GM23338 (cell line): ENCODE results near the gene TUBB1. TPM values are rescaled to one million over a fixed set of nuclear protein-coding genes. Genes with fewer than 3 reads are reported as not detected.

Source experiments
- ATAC-seq: fragments of 200-7000 bp; cut with Tn5 transposase; 3 replicates; pipeline ENCODE4 v1.9.1; 2020
- DNase-seq: peaks from one replicate; pipeline ENCODE4 v3.0.0-alpha.2; 2015; ENCODE audit warnings: low spot score
- H2AFZ ChIP-seq: fragments of 200-600 bp; sonication (generic); 2 replicates; pipeline ENCODE4 v1.8.0; 2016; ENCODE audit warnings: antibody characterized with exemption, mild to moderate bottlenecking, moderate library complexity
- H3F3A ChIP-seq: fragments of 200-600 bp; sonication (generic); replicated peaks from 2 replicates; pipeline ENCODE4 v1.8.0; 2017; ENCODE audit warnings: antibody characterized with exemption, mixed run types, low read depth
- H3K27ac ChIP-seq: fragments of 200-600 bp; sonication (generic); 2 replicates; pipeline ENCODE4 v1.6.1; 2016; ENCODE audit warnings: low read depth
- H3K27me3 ChIP-seq: fragments of 200-600 bp; sonication (generic); 2 replicates; pipeline ENCODE4 v1.8.0; 2016; ENCODE audit warnings: mild to moderate bottlenecking, mixed run types, moderate library complexity; ENCODE audit not compliant: insufficient read depth
- H3K36me3 ChIP-seq: fragments of 200-600 bp; sonication (generic); 2 replicates; pipeline ENCODE4 v1.8.0; 2016; ENCODE audit warnings: mild to moderate bottlenecking; ENCODE audit not compliant: insufficient read depth
- H3K4me1 ChIP-seq: fragments of 200-600 bp; sonication (generic); 2 replicates; pipeline ENCODE4 v1.8.0; 2016; ENCODE audit warnings: mild to moderate bottlenecking, moderate library complexity; ENCODE audit not compliant: insufficient read depth
- H3K4me2 ChIP-seq: fragments of 200-600 bp; sonication (generic); 2 replicates; pipeline ENCODE4 v1.7.1; 2017; ENCODE audit warnings: mixed run types
- H3K4me3 ChIP-seq: fragments of 200-600 bp; sonication (generic); 2 replicates; pipeline ENCODE4 v1.6.1; 2016; ENCODE audit warnings: mixed run types
- H3K79me2 ChIP-seq: fragments of 200-600 bp; sonication (generic); replicated peaks from 2 replicates; pipeline ENCODE4 v1.8.0; 2017; ENCODE audit warnings: mild to moderate bottlenecking; ENCODE audit not compliant: insufficient read depth
- H3K9me2 ChIP-seq: fragments of 200-600 bp; sonication (generic); 2 replicates; pipeline ENCODE4 v1.8.0; 2017; ENCODE audit not compliant: insufficient read depth
- H4K20me1 ChIP-seq: fragments of 200-600 bp; sonication (generic); replicated peaks from 2 replicates; pipeline ENCODE4 v1.8.0; 2017; ENCODE audit warnings: mild to moderate bottlenecking; ENCODE audit not compliant: insufficient read depth
- H3K27ac Mint-ChIP-seq: 2 replicates; pipeline ENCODE4 v1.8.0; 2020; ENCODE audit warnings: inconsistent platforms, mild to moderate bottlenecking, moderate library complexity, mixed read lengths
- H3K27me3 Mint-ChIP-seq: 3 replicates; pipeline ENCODE4 v1.8.0; 2022; ENCODE audit warnings: low read depth, mild to moderate bottlenecking, moderate library complexity, mixed read lengths, inconsistent platforms; ENCODE audit not compliant: insufficient read depth, poor library complexity
- H3K36me3 Mint-ChIP-seq: 3 replicates; pipeline ENCODE4 v1.8.0; 2021; ENCODE audit warnings: low read depth, mild to moderate bottlenecking, inconsistent platforms, moderate library complexity, mixed read lengths
- H3K4me1 Mint-ChIP-seq: 3 replicates; pipeline ENCODE4 v1.8.0; 2020; ENCODE audit warnings: mild to moderate bottlenecking, inconsistent platforms, mixed read lengths
- H3K4me3 Mint-ChIP-seq: 3 replicates; pipeline ENCODE4 v1.8.0; 2021; ENCODE audit warnings: moderate library complexity, mild to moderate bottlenecking, inconsistent platforms, mixed read lengths
- H3K9me3 Mint-ChIP-seq: 3 replicates; pipeline ENCODE4 v1.8.0; 2020; ENCODE audit warnings: moderate library complexity, mild to moderate bottlenecking, inconsistent platforms, mixed read lengths
- CREB1 ChIP-seq: fragments of 250-450 bp; sonication (Bioruptor Pico); IDR thresholded peaks from 2 replicates; pipeline ENCODE4 v1.5.0; 2020; ENCODE audit warnings: low read depth, mild to moderate bottlenecking, moderate library complexity
- EZH2 ChIP-seq: fragments of 200-600 bp; sonication (generic); IDR thresholded peaks from one replicate; pipeline ENCODE4 v1.8.0; 2017; ENCODE audit warnings: antibody characterized with exemption, mild to moderate bottlenecking, low read depth; ENCODE audit not compliant: unreplicated experiment
- EZH2phosphoT487 ChIP-seq: fragments of 200-600 bp; sonication (generic); IDR thresholded peaks from one replicate; pipeline ENCODE4 v1.8.1; 2018; ENCODE audit warnings: antibody characterized with exemption; ENCODE audit not compliant: unreplicated experiment
- JUNB ChIP-seq: IDR thresholded peaks from one replicate; pipeline ENCODE4 v1.6.1; 2016; ENCODE audit warnings: antibody characterized with exemption; ENCODE audit not compliant: unreplicated experiment
- NANOG ChIP-seq: IDR thresholded peaks from 2 replicates; pipeline ENCODE4 v1.6.1; 2016; ENCODE audit warnings: antibody characterized with exemption, borderline replicate concordance
- POLR2AphosphoS5 ChIP-seq: IDR thresholded peaks from 2 replicates; pipeline ENCODE4 v1.6.1; 2016; ENCODE audit warnings: antibody characterized with exemption, low read depth
- STAT1 ChIP-seq: IDR thresholded peaks from one replicate; pipeline ENCODE4 v1.6.1; 2016; ENCODE audit warnings: antibody characterized with exemption; ENCODE audit not compliant: unreplicated experiment
- ZNF114 ChIP-seq: fragments of 250-450 bp; sonication (Bioruptor Pico); IDR thresholded peaks from 2 replicates; pipeline ENCODE4 v1.5.0; 2020; ENCODE audit warnings: mild to moderate bottlenecking, moderate library complexity
- ZNF331 ChIP-seq: fragments of 250-450 bp; sonication (Bioruptor Pico); IDR thresholded peaks from 2 replicates; pipeline ENCODE4 v1.5.0; 2020; ENCODE audit warnings: low read depth, mild to moderate bottlenecking, moderate library complexity
- polyA plus RNA-seq: library from polyadenylated mRNA; unstranded; fragments of >200 nt; fragmentation: Nextera tagmentation; extraction: Ambion mirVana; gene quantifications from 2 replicates; pipeline ENCODE4 v1.2.1, GENCODE V29; 2016
- total RNA-seq: library from RNA; depleted of rRNA; stranded (reverse); fragments of >200 nt; shearing (Covaris generic); gene quantifications from 2 replicates; pipeline ENCODE4 v1.2.3, GENCODE V29; 2014
- TF ChIP-seq, protein P1 (sequence below), 2 experiments: fragments of 200-600 bp in 1 of 2; sonication (generic) in 1 of 2; conservative IDR thresholded peaks; 2 replicates each; pipeline versions ENCODE4 v1.5.1 to v1.6.1; 2016 to 2017; ENCODE audit warnings: antibody characterized with exemption in 2 of 2, low read depth in 2 of 2, mild to moderate bottlenecking in 2 of 2, moderate library complexity in 1 of 2
- TF ChIP-seq, protein P2 (sequence below): IDR thresholded peaks from 2 replicates; pipeline ENCODE4 v1.6.1; 2016; ENCODE audit warnings: antibody characterized with exemption
- TF ChIP-seq, protein P3 (sequence below): fragments of 250-450 bp; sonication (Bioruptor Pico); IDR thresholded peaks from 2 replicates; pipeline ENCODE4 v1.5.0; 2020; ENCODE audit warnings: mild to moderate bottlenecking, moderate library complexity
- TF ChIP-seq, protein P4 (sequence below): IDR thresholded peaks from one replicate; pipeline ENCODE4 v1.6.1; 2018; ENCODE audit warnings: antibody characterized with exemption; ENCODE audit not compliant: unreplicated experiment

TUBB1 gene
- total and polyA plus RNA-seq, 2 experiments from 2014 or later, result not detected

DNA sequence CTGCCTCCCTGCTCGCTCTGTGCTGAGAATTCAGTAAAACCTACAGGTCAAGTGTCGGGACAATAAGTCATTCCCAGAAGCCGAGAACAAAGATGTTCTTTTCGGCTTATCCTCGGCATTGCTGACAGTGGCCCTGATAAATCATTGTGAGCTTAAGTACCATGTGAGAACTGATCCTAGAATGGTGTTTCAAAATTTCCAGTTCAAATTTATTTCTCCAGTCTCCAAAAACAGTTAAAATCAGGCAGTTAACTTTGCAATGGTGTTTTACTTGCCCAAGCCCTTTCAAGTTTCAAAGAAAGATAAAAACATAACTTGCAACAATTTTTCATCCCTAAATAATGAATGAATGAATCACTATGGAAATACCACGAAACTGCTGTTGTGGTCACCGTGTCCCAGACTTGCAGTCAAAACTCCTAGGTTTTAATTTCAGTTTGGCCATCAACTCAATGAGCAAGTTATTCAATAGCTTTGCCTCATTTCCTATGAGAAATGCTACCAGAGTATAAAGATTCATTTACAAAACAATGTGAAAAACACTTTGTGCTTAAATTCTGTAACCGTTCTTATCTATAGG, 8.6 kb downstream of the TUBB1 start:
- no peak overlapping the region for H3K27ac ChIP-seq
- Mint-ChIP-seq H3K27ac (no peak overlapping the region), H3K9me3 (no peaks in the 10 kb centered on the region), H3K4me1 (peaks cover 39% of the 10 kb centered on the region), H3K36me3 (peaks cover 73% of the 10 kb centered on the region), H3K27me3 (peaks cover 32% of the 10 kb centered on the region), H3K4me3 (no peak overlapping the region)
- H3K36me3 ChIP-seq, result peaks cover 34% of the 10 kb centered on the region
- H3K4me3 ChIP-seq, result no peak overlapping the region
- peaks cover 50% of the 10 kb centered on the region for H3K79me2 ChIP-seq
- no peaks in the 10 kb centered on the region for H3K9me2 ChIP-seq
- TF ChIP-seq, protein P1, sequence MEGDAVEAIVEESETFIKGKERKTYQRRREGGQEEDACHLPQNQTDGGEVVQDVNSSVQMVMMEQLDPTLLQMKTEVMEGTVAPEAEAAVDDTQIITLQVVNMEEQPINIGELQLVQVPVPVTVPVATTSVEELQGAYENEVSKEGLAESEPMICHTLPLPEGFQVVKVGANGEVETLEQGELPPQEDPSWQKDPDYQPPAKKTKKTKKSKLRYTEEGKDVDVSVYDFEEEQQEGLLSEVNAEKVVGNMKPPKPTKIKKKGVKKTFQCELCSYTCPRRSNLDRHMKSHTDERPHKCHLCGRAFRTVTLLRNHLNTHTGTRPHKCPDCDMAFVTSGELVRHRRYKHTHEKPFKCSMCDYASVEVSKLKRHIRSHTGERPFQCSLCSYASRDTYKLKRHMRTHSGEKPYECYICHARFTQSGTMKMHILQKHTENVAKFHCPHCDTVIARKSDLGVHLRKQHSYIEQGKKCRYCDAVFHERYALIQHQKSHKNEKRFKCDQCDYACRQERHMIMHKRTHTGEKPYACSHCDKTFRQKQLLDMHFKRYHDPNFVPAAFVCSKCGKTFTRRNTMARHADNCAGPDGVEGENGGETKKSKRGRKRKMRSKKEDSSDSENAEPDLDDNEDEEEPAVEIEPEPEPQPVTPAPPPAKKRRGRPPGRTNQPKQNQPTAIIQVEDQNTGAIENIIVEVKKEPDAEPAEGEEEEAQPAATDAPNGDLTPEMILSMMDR (conservative IDR thresholded peaks at IDR 0.05; ENCODE audit: low read depth in 2 of 2), result no peak
- TF ChIP-seq NANOG (no peak), EZH2 (no peak), POLR2AphosphoS5 (no peak), EZH2phosphoT487 (no peak), STAT1 (no peak), JUNB (no peak), ZNF114 (CRISPR knock-in tag) (no peak), CREB1 (CRISPR knock-in tag) (no peak), ZNF331 (CRISPR knock-in tag) (no peak)
- TF ChIP-seq, protein P2, sequence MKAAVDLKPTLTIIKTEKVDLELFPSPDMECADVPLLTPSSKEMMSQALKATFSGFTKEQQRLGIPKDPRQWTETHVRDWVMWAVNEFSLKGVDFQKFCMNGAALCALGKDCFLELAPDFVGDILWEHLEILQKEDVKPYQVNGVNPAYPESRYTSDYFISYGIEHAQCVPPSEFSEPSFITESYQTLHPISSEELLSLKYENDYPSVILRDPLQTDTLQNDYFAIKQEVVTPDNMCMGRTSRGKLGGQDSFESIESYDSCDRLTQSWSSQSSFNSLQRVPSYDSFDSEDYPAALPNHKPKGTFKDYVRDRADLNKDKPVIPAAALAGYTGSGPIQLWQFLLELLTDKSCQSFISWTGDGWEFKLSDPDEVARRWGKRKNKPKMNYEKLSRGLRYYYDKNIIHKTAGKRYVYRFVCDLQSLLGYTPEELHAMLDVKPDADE, result no peak
- TF ChIP-seq, protein P3, sequence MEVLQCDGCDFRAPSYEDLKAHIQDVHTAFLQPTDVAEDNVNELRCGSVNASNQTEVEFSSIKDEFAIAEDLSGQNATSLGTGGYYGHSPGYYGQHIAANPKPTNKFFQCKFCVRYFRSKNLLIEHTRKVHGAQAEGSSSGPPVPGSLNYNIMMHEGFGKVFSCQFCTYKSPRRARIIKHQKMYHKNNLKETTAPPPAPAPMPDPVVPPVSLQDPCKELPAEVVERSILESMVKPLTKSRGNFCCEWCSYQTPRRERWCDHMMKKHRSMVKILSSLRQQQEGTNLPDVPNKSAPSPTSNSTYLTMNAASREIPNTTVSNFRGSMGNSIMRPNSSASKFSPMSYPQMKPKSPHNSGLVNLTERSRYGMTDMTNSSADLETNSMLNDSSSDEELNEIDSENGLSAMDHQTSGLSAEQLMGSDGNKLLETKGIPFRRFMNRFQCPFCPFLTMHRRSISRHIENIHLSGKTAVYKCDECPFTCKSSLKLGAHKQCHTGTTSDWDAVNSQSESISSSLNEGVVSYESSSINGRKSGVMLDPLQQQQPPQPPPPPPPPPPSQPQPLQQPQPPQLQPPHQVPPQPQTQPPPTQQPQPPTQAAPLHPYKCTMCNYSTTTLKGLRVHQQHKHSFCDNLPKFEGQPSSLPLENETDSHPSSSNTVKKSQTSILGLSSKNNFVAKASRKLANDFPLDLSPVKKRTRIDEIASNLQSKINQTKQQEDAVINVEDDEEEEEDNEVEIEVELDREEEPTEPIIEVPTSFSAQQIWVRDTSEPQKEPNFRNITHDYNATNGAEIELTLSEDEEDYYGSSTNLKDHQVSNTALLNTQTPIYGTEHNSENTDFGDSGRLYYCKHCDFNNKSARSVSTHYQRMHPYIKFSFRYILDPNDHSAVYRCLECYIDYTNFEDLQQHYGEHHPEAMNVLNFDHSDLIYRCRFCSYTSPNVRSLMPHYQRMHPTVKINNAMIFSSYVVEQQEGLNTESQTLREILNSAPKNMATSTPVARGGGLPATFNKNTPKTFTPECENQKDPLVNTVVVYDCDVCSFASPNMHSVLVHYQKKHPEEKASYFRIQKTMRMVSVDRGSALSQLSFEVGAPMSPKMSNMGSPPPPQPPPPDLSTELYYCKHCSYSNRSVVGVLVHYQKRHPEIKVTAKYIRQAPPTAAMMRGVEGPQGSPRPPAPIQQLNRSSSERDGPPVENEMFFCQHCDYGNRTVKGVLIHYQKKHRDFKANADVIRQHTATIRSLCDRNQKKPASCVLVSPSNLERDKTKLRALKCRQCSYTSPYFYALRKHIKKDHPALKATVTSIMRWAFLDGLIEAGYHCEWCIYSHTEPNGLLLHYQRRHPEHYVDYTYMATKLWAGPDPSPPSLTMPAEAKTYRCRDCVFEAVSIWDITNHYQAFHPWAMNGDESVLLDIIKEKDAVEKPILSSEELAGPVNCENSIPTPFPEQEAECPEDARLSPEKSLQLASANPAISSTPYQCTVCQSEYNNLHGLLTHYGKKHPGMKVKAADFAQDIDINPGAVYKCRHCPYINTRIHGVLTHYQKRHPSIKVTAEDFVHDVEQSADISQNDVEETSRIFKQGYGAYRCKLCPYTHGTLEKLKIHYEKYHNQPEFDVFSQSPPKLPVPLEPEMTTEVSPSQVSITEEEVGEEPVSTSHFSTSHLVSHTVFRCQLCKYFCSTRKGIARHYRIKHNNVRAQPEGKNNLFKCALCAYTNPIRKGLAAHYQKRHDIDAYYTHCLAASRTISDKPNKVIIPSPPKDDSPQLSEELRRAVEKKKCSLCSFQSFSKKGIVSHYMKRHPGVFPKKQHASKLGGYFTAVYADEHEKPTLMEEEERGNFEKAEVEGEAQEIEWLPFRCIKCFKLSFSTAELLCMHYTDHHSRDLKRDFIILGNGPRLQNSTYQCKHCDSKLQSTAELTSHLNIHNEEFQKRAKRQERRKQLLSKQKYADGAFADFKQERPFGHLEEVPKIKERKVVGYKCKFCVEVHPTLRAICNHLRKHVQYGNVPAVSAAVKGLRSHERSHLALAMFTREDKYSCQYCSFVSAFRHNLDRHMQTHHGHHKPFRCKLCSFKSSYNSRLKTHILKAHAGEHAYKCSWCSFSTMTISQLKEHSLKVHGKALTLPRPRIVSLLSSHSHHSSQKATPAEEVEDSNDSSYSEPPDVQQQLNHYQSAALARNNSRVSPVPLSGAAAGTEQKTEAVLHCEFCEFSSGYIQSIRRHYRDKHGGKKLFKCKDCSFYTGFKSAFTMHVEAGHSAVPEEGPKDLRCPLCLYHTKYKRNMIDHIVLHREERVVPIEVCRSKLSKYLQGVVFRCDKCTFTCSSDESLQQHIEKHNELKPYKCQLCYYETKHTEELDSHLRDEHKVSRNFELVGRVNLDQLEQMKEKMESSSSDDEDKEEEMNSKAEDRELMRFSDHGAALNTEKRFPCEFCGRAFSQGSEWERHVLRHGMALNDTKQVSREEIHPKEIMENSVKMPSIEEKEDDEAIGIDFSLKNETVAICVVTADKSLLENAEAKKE (CRISPR knock-in tag), result no peak
- TF ChIP-seq, protein P4, sequence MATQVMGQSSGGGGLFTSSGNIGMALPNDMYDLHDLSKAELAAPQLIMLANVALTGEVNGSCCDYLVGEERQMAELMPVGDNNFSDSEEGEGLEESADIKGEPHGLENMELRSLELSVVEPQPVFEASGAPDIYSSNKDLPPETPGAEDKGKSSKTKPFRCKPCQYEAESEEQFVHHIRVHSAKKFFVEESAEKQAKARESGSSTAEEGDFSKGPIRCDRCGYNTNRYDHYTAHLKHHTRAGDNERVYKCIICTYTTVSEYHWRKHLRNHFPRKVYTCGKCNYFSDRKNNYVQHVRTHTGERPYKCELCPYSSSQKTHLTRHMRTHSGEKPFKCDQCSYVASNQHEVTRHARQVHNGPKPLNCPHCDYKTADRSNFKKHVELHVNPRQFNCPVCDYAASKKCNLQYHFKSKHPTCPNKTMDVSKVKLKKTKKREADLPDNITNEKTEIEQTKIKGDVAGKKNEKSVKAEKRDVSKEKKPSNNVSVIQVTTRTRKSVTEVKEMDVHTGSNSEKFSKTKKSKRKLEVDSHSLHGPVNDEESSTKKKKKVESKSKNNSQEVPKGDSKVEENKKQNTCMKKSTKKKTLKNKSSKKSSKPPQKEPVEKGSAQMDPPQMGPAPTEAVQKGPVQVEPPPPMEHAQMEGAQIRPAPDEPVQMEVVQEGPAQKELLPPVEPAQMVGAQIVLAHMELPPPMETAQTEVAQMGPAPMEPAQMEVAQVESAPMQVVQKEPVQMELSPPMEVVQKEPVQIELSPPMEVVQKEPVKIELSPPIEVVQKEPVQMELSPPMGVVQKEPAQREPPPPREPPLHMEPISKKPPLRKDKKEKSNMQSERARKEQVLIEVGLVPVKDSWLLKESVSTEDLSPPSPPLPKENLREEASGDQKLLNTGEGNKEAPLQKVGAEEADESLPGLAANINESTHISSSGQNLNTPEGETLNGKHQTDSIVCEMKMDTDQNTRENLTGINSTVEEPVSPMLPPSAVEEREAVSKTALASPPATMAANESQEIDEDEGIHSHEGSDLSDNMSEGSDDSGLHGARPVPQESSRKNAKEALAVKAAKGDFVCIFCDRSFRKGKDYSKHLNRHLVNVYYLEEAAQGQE, result no peak
- H4K20me1 ChIP-seq, result peaks cover 43% of the 10 kb centered on the region
- H3K4me2 ChIP-seq, result no peak overlapping the region
- H2AFZ ChIP-seq, result no peak overlapping the region
- H3K4me1 ChIP-seq, result peaks cover 26% of the 10 kb centered on the region
- ATAC-seq (no peak), DNase-seq (no peak)
- 0 out of 2 replicates have a peak, but pooled peaks cover 2% of the 10 kb centered on the region for H3F3A ChIP-seq
- H3K27me3 ChIP-seq, result 0 out of 2 replicates have a peak, but pooled peaks cover 4% of the 10 kb centered on the region
